Measurements from ENCODE around the gene PHACTR3. TPM values are rescaled to one million over a fixed set of nuclear protein-coding genes. Genes with fewer than 3 reads are reported as not detected.
A peak's percentile ranks its signal among the peaks of the same experiment; 100 is the strongest.
"Not testable (repeated sequence)": the region's sequence is repeated elsewhere in the genome, so short reads cannot be mapped to it uniquely, and the experiment has no call there.

PHACTR3 gene
- total RNA-seq, 5 donors from 2014 or later (not counting 1 experiment from before 2014, with no cell fraction given), result not detected

DNA sequence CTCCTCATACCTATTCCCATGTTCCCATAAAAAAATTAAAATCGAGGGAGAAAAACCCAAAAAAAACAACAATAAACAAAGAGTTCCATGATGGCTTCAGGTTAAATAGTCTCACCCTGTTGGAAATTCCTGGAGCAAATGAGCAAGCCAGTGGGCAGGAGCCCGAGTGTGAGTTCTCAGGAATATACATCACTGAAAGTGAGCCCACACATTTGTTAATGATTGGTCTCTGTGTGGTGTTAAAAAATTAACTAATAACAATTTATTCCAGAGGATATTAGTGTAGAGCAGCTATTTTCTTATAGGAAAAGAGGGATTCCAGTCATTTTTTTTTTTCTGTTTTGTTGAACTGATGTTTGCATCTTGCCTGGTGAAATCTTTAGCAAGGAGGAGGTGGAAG is 12.9 kb downstream of the PHACTR3 start:
- no peaks in the 10 kb centered on the region for H3K9me3 ChIP-seq
- peaks cover 28% of the 10 kb centered on the region in 2 donors for H3K27me3 Mint-ChIP-seq
- no peaks in the 10 kb centered on the region for H3K4me1 Mint-ChIP-seq
- no peaks in the 10 kb centered on the region for H3K9me3 Mint-ChIP-seq
- no peaks in the 10 kb centered on the region for H3K36me3 Mint-ChIP-seq
- H3K27me3 ChIP-seq (replicated peaks in 1 of 2; ENCODE audit: control insufficient read depth in 2 of 2, extremely low read depth in 1 of 2, insufficient read depth in 2 of 2, low read length in 1 of 2), result peaks cover 0 to 29% of the 10 kb centered on the region in 2 experiments
- DNase-seq (no peak), ATAC-seq (replicated peaks in 1 of 4) (no peak)
- CTCF ChIA-PET, result no interaction called here
- H3K4me1 ChIP-seq (ENCODE audit: control insufficient read depth in 1 of 2, extremely low read depth in 1 of 2, insufficient read depth in 2 of 2, low read length in 2 of 2), result no peaks in the 10 kb centered on the region
- no peaks in the 10 kb centered on the region for H3K36me3 ChIP-seq (ENCODE audit: control insufficient read depth in 2 of 2, extremely low read depth in 1 of 2, insufficient read depth in 1 of 2, low read length in 1 of 2)
- no peak overlapping the region for H3K4me3 ChIP-seq (ENCODE audit: control insufficient read depth in 1 of 2, extremely low read depth in 1 of 2, low read length in 1 of 2)
- 27% methylated on average over 1 of the region's 2 CpGs for WGBS (ENCODE audit: insufficient coverage)
- no peak overlapping the region for H3K4me3 Mint-ChIP-seq
- H3K27ac Mint-ChIP-seq, result no peak overlapping the region
- no peak overlapping the region for H3K27ac ChIP-seq (ENCODE audit: low read length)
- POLR2A ChIA-PET, result no interaction called here

DNA sequence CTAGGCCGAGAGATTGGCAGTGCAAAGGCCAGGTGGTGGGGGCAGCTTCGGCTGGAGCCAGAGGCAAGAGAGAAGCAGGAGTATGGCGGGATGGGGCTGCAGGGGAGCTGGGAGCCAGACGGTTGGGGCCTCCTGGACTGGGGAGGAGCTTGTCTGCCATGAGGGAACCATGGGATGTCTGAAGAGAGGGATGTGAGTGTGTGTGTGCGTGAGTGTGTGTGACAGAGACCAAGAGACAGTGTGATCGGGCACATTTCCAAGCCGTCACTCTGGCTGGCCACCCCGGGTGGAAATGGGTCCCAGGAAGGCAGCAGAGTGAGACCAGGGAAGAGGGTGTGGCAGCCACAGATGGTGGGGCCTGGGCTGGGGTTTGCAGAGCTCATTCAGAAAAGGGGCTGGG is 13.8 kb downstream of the PHACTR3 start:
- Histone ChIP-seq H3K27ac (ENCODE audit: low read length) (no peak overlapping the region), H3K9me3 (no peaks in the 10 kb centered on the region), H3K4me3 (ENCODE audit: control insufficient read depth in 1 of 2, extremely low read depth in 1 of 2, low read length in 1 of 2) (no peak overlapping the region), H3K4me1 (ENCODE audit: control insufficient read depth in 1 of 2, extremely low read depth in 1 of 2, insufficient read depth in 2 of 2, low read length in 2 of 2) (no peaks in the 10 kb centered on the region), H3K36me3 (ENCODE audit: control insufficient read depth in 2 of 2, extremely low read depth in 1 of 2, insufficient read depth in 1 of 2, low read length in 1 of 2) (no peaks in the 10 kb centered on the region), H3K27me3 (replicated peaks in 1 of 2; ENCODE audit: control insufficient read depth in 2 of 2, extremely low read depth in 1 of 2, insufficient read depth in 2 of 2, low read length in 1 of 2) (peaks cover 0 to 32% of the 10 kb centered on the region in 2 experiments)
- Mint-ChIP-seq H3K4me1 (no peaks in the 10 kb centered on the region), H3K27me3 (peaks cover 28% of the 10 kb centered on the region in 2 donors), H3K36me3 (no peaks in the 10 kb centered on the region), H3K27ac (no peak overlapping the region), H3K4me3 (no peak overlapping the region), H3K9me3 (no peaks in the 10 kb centered on the region)
- 69% methylated on average over 8 of the region's 8 CpGs for WGBS (ENCODE audit: insufficient coverage)
- DNase-seq (no peak), ATAC-seq (replicated peaks in 1 of 4) (no peak)
- POLR2A ChIA-PET, result no interaction called here
- CTCF ChIA-PET, result no interaction called here

- H3K4me1 Mint-ChIP-seq; POLR2A ChIA-PET; H3K36me3 ChIP-seq (ENCODE audit: control insufficient read depth in 2 of 2, extremely low read depth in 1 of 2, insufficient read depth in 1 of 2, low read length in 1 of 2); DNase-seq; H3K4me3 ChIP-seq (ENCODE audit: control insufficient read depth in 1 of 2, extremely low read depth in 1 of 2, low read length in 1 of 2); H3K36me3 Mint-ChIP-seq; H3K9me3 ChIP-seq; H3K27ac ChIP-seq (ENCODE audit: low read length); H3K4me1 ChIP-seq (ENCODE audit: control insufficient read depth in 1 of 2, extremely low read depth in 1 of 2, insufficient read depth in 2 of 2, low read length in 2 of 2); ATAC-seq (replicated peaks in 1 of 4); H3K27ac Mint-ChIP-seq; H3K4me3 Mint-ChIP-seq; H3K9me3 Mint-ChIP-seq; CTCF ChIA-PET: not testable (repeated sequence)
- peaks cover 28% of the 10 kb centered on the region in 2 donors for H3K27me3 Mint-ChIP-seq
- WGBS (ENCODE audit: insufficient coverage), result 57% methylated on average over 4 of the region's 6 CpGs
- H3K27me3 ChIP-seq (replicated peaks in 1 of 2; ENCODE audit: control insufficient read depth in 2 of 2, extremely low read depth in 1 of 2, insufficient read depth in 2 of 2, low read length in 1 of 2), result peaks cover 0 to 32% of the 10 kb centered on the region in 2 experiments
Measured at GRCh38 chr20:59618585-59618984, 14.2 kb downstream of the PHACTR3 start.

- Histone ChIP-seq H3K27me3 (replicated peaks in 1 of 2; ENCODE audit: control insufficient read depth in 2 of 2, extremely low read depth in 1 of 2, insufficient read depth in 2 of 2, low read length in 1 of 2) (peaks cover 0 to 35% of the 10 kb centered on the region in 2 experiments), H3K4me1 (ENCODE audit: control insufficient read depth in 1 of 2, extremely low read depth in 1 of 2, insufficient read depth in 2 of 2, low read length in 2 of 2) (no peaks in the 10 kb centered on the region), H3K4me3 (ENCODE audit: control insufficient read depth in 1 of 2, extremely low read depth in 1 of 2, low read length in 1 of 2) (no peak overlapping the region), H3K27ac (ENCODE audit: low read length) (no peak overlapping the region), H3K36me3 (ENCODE audit: control insufficient read depth in 2 of 2, extremely low read depth in 1 of 2, insufficient read depth in 1 of 2, low read length in 1 of 2) (no peaks in the 10 kb centered on the region), H3K9me3 (no peaks in the 10 kb centered on the region)
- Mint-ChIP-seq H3K4me3 (no peak overlapping the region), H3K36me3 (no peaks in the 10 kb centered on the region), H3K4me1 (no peaks in the 10 kb centered on the region), H3K9me3 (no peaks in the 10 kb centered on the region), H3K27ac (no peak overlapping the region), H3K27me3 (peaks cover 28 to 29% of the 10 kb centered on the region in 2 donors)
- no peak for DNase-seq
- POLR2A ChIA-PET, result no interaction called here
- CTCF ChIA-PET, result no interaction called here
- ATAC-seq (replicated peaks in 1 of 4), result peak in 1 of 4 experiments; percentile 16
- 66% methylated on average over 8 of the region's 11 CpGs for WGBS (ENCODE audit: insufficient coverage)
Measured at GRCh38 chr20:59620860-59621505, 16.6 kb downstream of the PHACTR3 start.

- DNase-seq, result no peak
- Mint-ChIP-seq H3K4me3 (no peak overlapping the region), H3K36me3 (no peaks in the 10 kb centered on the region), H3K9me3 (no peaks in the 10 kb centered on the region), H3K4me1 (no peaks in the 10 kb centered on the region), H3K27ac (no peak overlapping the region), H3K27me3 (peaks cover 26 to 27% of the 10 kb centered on the region in 2 donors)
- no peak for ATAC-seq (replicated peaks in 1 of 4)
- 79% methylated on average over 9 of the region's 9 CpGs for WGBS (ENCODE audit: insufficient coverage)
- H3K4me1 ChIP-seq (ENCODE audit: control insufficient read depth in 1 of 2, extremely low read depth in 1 of 2, insufficient read depth in 2 of 2, low read length in 2 of 2), result no peaks in the 10 kb centered on the region
- no peaks in the 10 kb centered on the region for H3K36me3 ChIP-seq (ENCODE audit: control insufficient read depth in 2 of 2, extremely low read depth in 1 of 2, insufficient read depth in 1 of 2, low read length in 1 of 2)
- no peaks in the 10 kb centered on the region for H3K9me3 ChIP-seq
- no peak overlapping the region for H3K27ac ChIP-seq (ENCODE audit: low read length)
- H3K4me3 ChIP-seq (ENCODE audit: control insufficient read depth in 1 of 2, extremely low read depth in 1 of 2, low read length in 1 of 2), result no peak overlapping the region
- POLR2A ChIA-PET, result no interaction called here
- CTCF ChIA-PET, result no interaction called here
- H3K27me3 ChIP-seq (replicated peaks in 1 of 2; ENCODE audit: control insufficient read depth in 2 of 2, extremely low read depth in 1 of 2, insufficient read depth in 2 of 2, low read length in 1 of 2), result peaks cover 0 to 37% of the 10 kb centered on the region in 2 experiments
Measured at GRCh38 chr20:59622496-59622895, 18.2 kb downstream of the PHACTR3 start.

DNA sequence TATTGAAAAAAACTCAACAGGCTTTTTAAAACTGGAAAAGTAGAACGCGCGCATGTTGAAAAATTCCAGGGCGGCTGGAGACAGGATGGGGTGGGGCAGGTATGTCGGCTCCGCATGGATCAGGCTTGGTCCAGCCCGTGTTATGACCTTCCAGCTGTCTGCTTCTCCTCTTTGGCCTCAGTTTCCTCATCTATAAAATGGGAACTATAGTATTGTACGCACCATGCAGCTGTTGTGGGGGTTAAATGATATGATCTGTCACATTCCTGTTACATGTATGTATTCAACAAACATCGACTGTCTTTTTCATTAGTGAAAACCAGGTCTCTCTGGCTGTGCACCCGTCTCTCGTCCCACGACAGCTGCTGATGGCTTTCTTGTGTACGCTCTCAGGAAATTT is 18.8 kb downstream of the PHACTR3 start:
- 84% methylated on average over 8 of the region's 13 CpGs for WGBS (ENCODE audit: insufficient coverage)
- Histone ChIP-seq H3K36me3 (ENCODE audit: control insufficient read depth in 2 of 2, extremely low read depth in 1 of 2, insufficient read depth in 1 of 2, low read length in 1 of 2) (no peaks in the 10 kb centered on the region), H3K27ac (ENCODE audit: low read length) (no peak overlapping the region), H3K4me1 (ENCODE audit: control insufficient read depth in 1 of 2, extremely low read depth in 1 of 2, insufficient read depth in 2 of 2, low read length in 2 of 2) (no peaks in the 10 kb centered on the region), H3K9me3 (no peaks in the 10 kb centered on the region), H3K27me3 (replicated peaks in 1 of 2; ENCODE audit: control insufficient read depth in 2 of 2, extremely low read depth in 1 of 2, insufficient read depth in 2 of 2, low read length in 1 of 2) (peaks cover 0 to 31% of the 10 kb centered on the region in 2 experiments), H3K4me3 (ENCODE audit: control insufficient read depth in 1 of 2, extremely low read depth in 1 of 2, low read length in 1 of 2) (no peak overlapping the region)
- no peak overlapping the region for H3K4me3 Mint-ChIP-seq
- CTCF ChIA-PET, result no interaction called here
- H3K4me1 Mint-ChIP-seq, result no peaks in the 10 kb centered on the region
- H3K36me3 Mint-ChIP-seq, result no peaks in the 10 kb centered on the region
- H3K27me3 Mint-ChIP-seq, result peaks cover 20 to 22% of the 10 kb centered on the region in 2 donors
- POLR2A ChIA-PET, result no interaction called here
- ATAC-seq (replicated peaks in 1 of 4) (no peak), DNase-seq (no peak)
- H3K9me3 Mint-ChIP-seq, result no peaks in the 10 kb centered on the region
- H3K27ac Mint-ChIP-seq, result no peak overlapping the region

- H3K4me3 Mint-ChIP-seq, result no peak overlapping the region
- no peaks in the 10 kb centered on the region for H3K36me3 ChIP-seq (ENCODE audit: control insufficient read depth in 2 of 2, extremely low read depth in 1 of 2, insufficient read depth in 1 of 2, low read length in 1 of 2)
- H3K27ac ChIP-seq (ENCODE audit: low read length), result no peak overlapping the region
- H3K4me3 ChIP-seq (ENCODE audit: control insufficient read depth in 1 of 2, extremely low read depth in 1 of 2, low read length in 1 of 2), result no peak overlapping the region
- ChIA-PET CTCF (no interaction called here), POLR2A (no interaction called here)
- ATAC-seq (replicated peaks in 1 of 4), result no peak
- no peak for DNase-seq
- H3K27ac Mint-ChIP-seq, result no peak overlapping the region
- peaks cover 15 to 18% of the 10 kb centered on the region in 2 donors for H3K27me3 Mint-ChIP-seq
- WGBS (ENCODE audit: insufficient coverage), result 93% methylated on average over 8 of the region's 9 CpGs
- H3K36me3 Mint-ChIP-seq, result no peaks in the 10 kb centered on the region
- no peaks in the 10 kb centered on the region for H3K9me3 Mint-ChIP-seq
- H3K4me1 Mint-ChIP-seq, result no peaks in the 10 kb centered on the region
- H3K27me3 ChIP-seq (replicated peaks in 1 of 2; ENCODE audit: control insufficient read depth in 2 of 2, extremely low read depth in 1 of 2, insufficient read depth in 2 of 2, low read length in 1 of 2), result peaks cover 0 to 30% of the 10 kb centered on the region in 2 experiments
- no peaks in the 10 kb centered on the region for H3K9me3 ChIP-seq
- H3K4me1 ChIP-seq (ENCODE audit: control insufficient read depth in 1 of 2, extremely low read depth in 1 of 2, insufficient read depth in 2 of 2, low read length in 2 of 2), result no peaks in the 10 kb centered on the region
Measured at GRCh38 chr20:59623583-59623982, 19.2 kb downstream of the PHACTR3 start.
